NCI-H510A treated with DMSO at 0.1 percent for 48 hours (cell line): ENCODE measurements around the gene VAC14.

Experiments
- DNase-seq: peaks from one replicate; lab custom pipeline; 2025; lab: John Stamatoyannopoulos, UW

The VAC14 gene

GRCh38 chr16:70725024-70725911 lies 75.7 kb downstream of the VAC14 start:
- no peak for DNase-seq

GRCh38 chr16:70724146-70725023 lies 76.6 kb downstream of the VAC14 start:
- no peak for DNase-seq

- no peak for DNase-seq
Measured at GRCh38 chr16:70723740-70724145, 77.2 kb downstream of the VAC14 start.

GRCh38 chr16:70721202-70721963 lies 79.6 kb downstream of the VAC14 start:
- no peak for DNase-seq

GRCh38 chr16:70720425-70721201 lies 80.3 kb downstream of the VAC14 start:
- DNase-seq = no peak

GRCh38 chr16:70717065-70717464 lies 83.9 kb downstream of the VAC14 start:
- DNase-seq = no peak

GRCh38 chr16:70715860-70716357 lies 85.0 kb downstream of the VAC14 start:
- no peak for DNase-seq

GRCh38 chr16:70715055-70715858 lies 85.7 kb downstream of the VAC14 start:
- DNase-seq = no peak

- DNase-seq = no peak
Measured at GRCh38 chr16:70714581-70715054, 86.3 kb downstream of the VAC14 start.

GRCh38 chr16:70713824-70714223 lies 87.1 kb downstream of the VAC14 start:
- no peak for DNase-seq

GRCh38 chr16:70713342-70713741 lies 87.6 kb downstream of the VAC14 start:
- no peak for DNase-seq

GRCh38 chr16:70712942-70713341 lies 88.0 kb downstream of the VAC14 start:
- no peak for DNase-seq

- no peak for DNase-seq
Measured at GRCh38 chr16:70712359-70712758, 88.6 kb downstream of the VAC14 start.

GRCh38 chr16:70711211-70712031 lies 89.5 kb downstream of the VAC14 start:
- DNase-seq = peak; percentile 46

GRCh38 chr16:70710422-70711210 lies 90.3 kb downstream of the VAC14 start:
- no peak for DNase-seq

- no peak for DNase-seq
Measured at GRCh38 chr16:70709942-70710341, 91.0 kb downstream of the VAC14 start.

GRCh38 chr16:70709457-70709856 lies 91.5 kb downstream of the VAC14 start:
- DNase-seq = no peak
